K562 (cell line): ENCODE measurements around the gene IFNK. TPM values are rescaled to one million over a fixed set of nuclear protein-coding genes. Genes with fewer than 3 reads are reported as not detected.

Source experiments
- ATAC-seq: fragments of 200-7000 bp; cut with Tn5 transposase; 3 replicates; pipeline ENCODE4 v1.9.1; 2020; ENCODE audit warnings: moderate library complexity
- BruUV-seq: library from RNA; stranded (reverse); fragments of 400-500 nt; replicated peaks from 2 replicates; lab custom pipeline; 2021; lab: Mats Ljungman, UMichigan
- CTCF ChIA-PET: fragments of 300-600 bp; formaldehyde crosslinking; extraction: SDS; loops from one replicate; lab custom pipeline; 2021; ENCODE audit warnings: low intra/inter-chr PET ratio; lab: Yijun Ruan, JAX
- POLR2A ChIA-PET: fragments of 300-600, 350-650 bp; sonication (Branson Sonifier 250); formaldehyde crosslinking; extraction: SDS; loops from one replicate; lab custom pipeline; 2021; ENCODE audit warnings: antibody characterized with exemption, inconsistent platforms; lab: Yijun Ruan, JAX
- DNase-seq, 4 experiments: peaks; one replicate each; pipeline versions ENCODE4 v3.0.0 to v3.0.0-alpha.2; 2011 to 2018; ENCODE audit warnings: low spot score in 3 of 4, mixed read lengths in 3 of 4; ENCODE audit errors: extremely low read depth in 1 of 4
- FAIRE-seq: peaks from 2 replicates; lab custom pipeline; 2011; peaks lifted over from hg19 to GRCh38; lab: Jason Lieb, UNC
- H2AFZ ChIP-seq: 2 replicates; pipeline ENCODE4 v1.6.0; 2011; ENCODE audit warnings: low read depth, low read length, control low read depth, inconsistent platforms
- H3K27ac ChIP-seq: fragments of 200-600 bp; 3 replicates; pipeline ENCODE4 v1.8.0; 2011; ENCODE audit warnings: low read depth, mild to moderate bottlenecking, control low read depth, inconsistent platforms, low read length, moderate library complexity, mixed read lengths; ENCODE audit errors: extremely low read depth
- H3K27me3 ChIP-seq, 2 experiments: fragments of 300-600 bp in 1 of 2; 2 replicates in 1 of 2; 3 replicates in 1 of 2; pipeline versions ENCODE4 v1.6.0 to v1.8.0; 2011; ENCODE audit warnings: inconsistent platforms in 2 of 2, low read length in 2 of 2, mild to moderate bottlenecking in 1 of 2, mixed read lengths in 1 of 2, moderate library complexity in 1 of 2; ENCODE audit not compliant: control insufficient read depth in 2 of 2, insufficient read depth in 2 of 2
- H3K36me3 ChIP-seq: fragments of 300-600 bp; 3 replicates; pipeline ENCODE4 v1.8.0; 2011; ENCODE audit warnings: mild to moderate bottlenecking, low read length, inconsistent platforms; ENCODE audit not compliant: control insufficient read depth, insufficient read depth
- H3K4me1 ChIP-seq, 2 experiments: fragments of 200-600 bp in 1 of 2; replicated peaks in 1 of 2; 2 replicates in 1 of 2; 3 replicates in 1 of 2; pipeline versions ENCODE4 v1.5.1 to v1.8.0; 2011; ENCODE audit warnings: inconsistent platforms in 2 of 2, low read length in 2 of 2, mild to moderate bottlenecking in 1 of 2, mixed read lengths in 1 of 2, moderate library complexity in 1 of 2; ENCODE audit not compliant: control insufficient read depth in 2 of 2, insufficient read depth in 2 of 2
- H3K4me2 ChIP-seq: 2 replicates; pipeline ENCODE4 v1.6.1; 2011; ENCODE audit warnings: low read length, control low read depth, inconsistent platforms, mixed read lengths; ENCODE audit not compliant: insufficient read depth
- H3K4me3 ChIP-seq: fragments of 200-600 bp; sonication (generic), shearing (Covaris generic); 2 replicates; pipeline ENCODE4 v1.5.1; 2016; ENCODE audit warnings: control low read depth, inconsistent platforms
- H3K79me2 ChIP-seq: fragments of 200-600 bp; 3 replicates; pipeline ENCODE4 v1.8.0; 2011; ENCODE audit warnings: low read length, inconsistent platforms; ENCODE audit not compliant: control insufficient read depth, insufficient read depth
- H3K9ac ChIP-seq, 2 experiments: 2 replicates each; pipeline versions ENCODE4 v1.6.0 to v1.6.1; 2011; ENCODE audit warnings: low read depth in 2 of 2, low read length in 2 of 2, control low read depth in 1 of 2, inconsistent platforms in 1 of 2, mild to moderate bottlenecking in 1 of 2, mixed read lengths in 1 of 2; ENCODE audit not compliant: insufficient read depth in 1 of 2
- H3K9me1 ChIP-seq: one replicate; pipeline ENCODE4 v1.6.0; 2011; ENCODE audit warnings: inconsistent platforms, mild to moderate bottlenecking, low read length, moderate library complexity; ENCODE audit not compliant: control insufficient read depth, insufficient read depth
- H3K9me3 ChIP-seq: replicated peaks from 2 replicates; pipeline ENCODE4 v1.5.1; 2011; ENCODE audit warnings: low read depth, low read length, inconsistent platforms; ENCODE audit not compliant: control insufficient read depth, insufficient read depth
- H4K20me1 ChIP-seq: replicated peaks from 2 replicates; pipeline ENCODE4 v1.6.1; 2011; ENCODE audit warnings: low read length, inconsistent platforms, mixed read lengths; ENCODE audit not compliant: control insufficient read depth, insufficient read depth
- CEBPG ChIP-seq, 3 experiments: fragments of 200-800 bp in 1 of 3; sonication (Bioruptor generic) in 1 of 3; sonication (generic) in 1 of 3; formaldehyde crosslinking in 1 of 3; IDR thresholded peaks in 2 of 3; conservative IDR thresholded peaks in 1 of 3; 2 replicates each; pipeline versions ENCODE4 v1.6.1 to v1.8.0; 2016 to 2022; ENCODE audit warnings: missing compliant biosample characterization in 2 of 3, missing genetic modification characterization in 2 of 3, mild to moderate bottlenecking in 1 of 3, missing genetic modification reagents in 1 of 3
- CTCFL ChIP-seq: IDR thresholded peaks from 2 replicates; pipeline ENCODE4 v1.6.1; 2011; ENCODE audit warnings: borderline replicate concordance, low read depth, mild to moderate bottlenecking, moderate library complexity, low read length; ENCODE audit not compliant: insufficient read depth, poor library complexity, severe bottlenecking
- GABPB1 ChIP-seq: sonication (generic); formaldehyde crosslinking; IDR thresholded peaks from 2 replicates; pipeline ENCODE4 v1.8.0; 2022; ENCODE audit warnings: mild to moderate bottlenecking, missing genetic modification reagents
- HDAC6 ChIP-seq: IDR thresholded peaks from 2 replicates; pipeline ENCODE4 v1.6.1; 2012; ENCODE audit warnings: low read depth, mild to moderate bottlenecking, control low read depth, inconsistent platforms, low read length, moderate library complexity
- HLTF ChIP-seq: fragments of 450-650 bp; IDR thresholded peaks from 2 replicates; pipeline ENCODE4 v1.6.1; 2016
- HSF4 ChIP-seq: fragments of 250-450 bp; sonication (Bioruptor Pico); IDR thresholded peaks from 2 replicates; pipeline ENCODE4 v2.1.2; 2022; ENCODE audit warnings: mild to moderate bottlenecking, moderate library complexity, borderline replicate concordance
- NCOA2 ChIP-seq, 2 experiments: fragments of 450-650 bp; IDR thresholded peaks; 2 replicates each; pipeline ENCODE4 v1.6.1; 2018; ENCODE audit warnings: mild to moderate bottlenecking in 2 of 2, moderate library complexity in 1 of 2; ENCODE audit not compliant: partially characterized antibody in 2 of 2
- PHF20 ChIP-seq: fragments of 450-650 bp; IDR thresholded peaks from 2 replicates; pipeline ENCODE4 v1.6.1; 2018; ENCODE audit not compliant: partially characterized antibody
- POLR3A ChIP-seq: IDR thresholded peaks from 2 replicates; pipeline ENCODE4 v1.6.1; 2011; ENCODE audit warnings: borderline replicate concordance, mild to moderate bottlenecking, moderate library complexity; ENCODE audit not compliant: insufficient read length, insufficient read depth; ENCODE audit errors: extremely low read depth
- PRDM10 ChIP-seq: fragments of 450-650 bp; IDR thresholded peaks from 2 replicates; pipeline ENCODE4 v1.6.1; 2018; ENCODE audit not compliant: partially characterized antibody
- RBFOX2 ChIP-seq: fragments of 200-400 bp; formaldehyde crosslinking; IDR thresholded peaks from 2 replicates; pipeline ENCODE4 v1.6.1; 2017; ENCODE audit warnings: low read depth, mild to moderate bottlenecking, low read length, moderate library complexity
- RNF219 ChIP-seq: fragments of 250-450 bp; sonication (Bioruptor Pico); IDR thresholded peaks from 2 replicates; pipeline ENCODE4 v1.5.0; 2022; ENCODE audit warnings: mild to moderate bottlenecking
- TEAD2 ChIP-seq: fragments of 450-650 bp; IDR thresholded peaks from 2 replicates; pipeline ENCODE4 v1.6.1; 2016; ENCODE audit warnings: missing genetic modification characterization, control low read depth, missing compliant biosample characterization
- ZNF12 ChIP-seq: sonication (generic); formaldehyde crosslinking; IDR thresholded peaks from 2 replicates; pipeline ENCODE4 v1.4.0; 2020; ENCODE audit warnings: mild to moderate bottlenecking, missing genetic modification reagents
- ZSCAN29 ChIP-seq: fragments of 450-650 bp; IDR thresholded peaks from 2 replicates; pipeline ENCODE4 v1.6.1; 2017
- WGBS: fragments of 100-300 bp; shearing (Covaris generic); methylation state at CpG from one replicate; pipeline ENCODE4 v1.1.6; 2016; ENCODE audit warnings: low coverage, mixed read lengths; ENCODE audit not compliant: insufficient coverage; ENCODE audit errors: missing lambda C conversion rate; 5-methylcytosine and 5-hydroxymethylcytosine counted together
- in situ Hi-C: fragments of 300-500 bp; cut with MboI; formaldehyde crosslinking; loops from 4 replicates; pipeline ENCODE4 v1.15.0; 2018; ENCODE audit warnings: inconsistent platforms, mixed read lengths
- intact Hi-C: fragments of 100-400 bp; cut with micrococcal nuclease; formaldehyde crosslinking; loops from 2 replicates; pipeline ENCODE4 v1.14.2; 2022
- polyA plus RNA-seq, 8 experiments: library from polyadenylated mRNA; depleted of rRNA in 4 of 8; stranded (reverse) in 5 of 8; unstranded in 3 of 8; fragments of >200 nt; fragmentation: Nextera tagmentation in 2 of 8; fragmentation: Illumina TruSeq in 1 of 8; extraction: Ambion mirVana in 2 of 8; extraction: Trizol in 1 of 8; gene quantifications; 2 replicates each; pipeline versions ENCODE4 v1.2.1 to v1.2.3, GENCODE V29; 2011 to 2014; ENCODE audit warnings: inconsistent platforms in 1 of 8, missing spikeins in 1 of 8
- total RNA-seq, 7 experiments: library from RNA; depleted of rRNA in 6 of 7; stranded (reverse); fragments of >200 nt in 6 of 7; fragmentation: Illumina TruSeq in 2 of 7; extraction: Trizol in 2 of 7; gene quantifications; 2 replicates each; pipeline versions ENCODE4 v1.2.1 to v1.2.3, GENCODE V29; 2011 to 2021; ENCODE audit warnings: low replicate concordance in 1 of 7

IFNK gene
- total and polyA plus RNA-seq, 9 of the 15 experiments (the other 6 are each of a cell fraction or from before 2014, with no cell fraction given), result 0.11 TPM; not detected in 8

GRCh38 chr9:27478322-27478721 is 45.8 kb upstream of the IFNK start:
- 0 out of 2 replicates have a peak, but pooled peaks cover 2% of the 10 kb centered on the region for H3K9me3 ChIP-seq
- BruUV-seq, result no TSS peak
- no peak overlapping the region for H2AFZ ChIP-seq
- ChIA-PET POLR2A (no interaction called here), CTCF (no interaction called here)
- H3K36me3 ChIP-seq, result no peaks in the 10 kb centered on the region
- no peak overlapping the region for H3K4me2 ChIP-seq
- in situ Hi-C loops, result no loop called here
- FAIRE-seq (no peak), DNase-seq (no peak), ATAC-seq (no peak)
- no peaks in the 10 kb centered on the region for H3K9me1 ChIP-seq
- no peak overlapping the region for H3K9ac ChIP-seq
- no peak overlapping the region for H3K27ac ChIP-seq
- peaks cover 65% of the 10 kb centered on the region for H3K79me2 ChIP-seq
- H3K27me3 ChIP-seq, result no peaks in the 10 kb centered on the region
- no CpG with 5 or more reads among the region's 1 CpG for WGBS
- H3K4me1 ChIP-seq, result peaks cover 5 to 22% of the 10 kb centered on the region in 2 experiments; a peak in 3 of 5 replicates
- no peaks in the 10 kb centered on the region for H4K20me1 ChIP-seq
- no peak overlapping the region for H3K4me3 ChIP-seq
- intact Hi-C loops, result no loop called here
- TF ChIP-seq TEAD2 (tag) (no peak), NCOA2 (IDR thresholded peaks at IDR 0.05; ENCODE audit: partially characterized antibody in 2 of 2) (no peak), CEBPG (CRISPR knock-in tag; IDR thresholded peaks at IDR 0.05) (no peak), CEBPG (tag; conservative IDR thresholded peaks at IDR 0.05 in 1 of 2, IDR thresholded peaks at IDR 0.05 in 1 of 2) (no peak), CTCFL (no peak), HSF4 (CRISPR knock-in tag) (no peak), PRDM10 (no peak), RBFOX2 (no peak), GABPB1 (CRISPR knock-in tag) (no peak), RNF219 (CRISPR knock-in tag) (no peak), PHF20 (no peak), ZSCAN29 (no peak), ZNF12 (no peak), HLTF (no peak), HDAC6 (no peak), POLR3A (no peak)
